ENCODE measurements around the gene SCAP.

DNA sequence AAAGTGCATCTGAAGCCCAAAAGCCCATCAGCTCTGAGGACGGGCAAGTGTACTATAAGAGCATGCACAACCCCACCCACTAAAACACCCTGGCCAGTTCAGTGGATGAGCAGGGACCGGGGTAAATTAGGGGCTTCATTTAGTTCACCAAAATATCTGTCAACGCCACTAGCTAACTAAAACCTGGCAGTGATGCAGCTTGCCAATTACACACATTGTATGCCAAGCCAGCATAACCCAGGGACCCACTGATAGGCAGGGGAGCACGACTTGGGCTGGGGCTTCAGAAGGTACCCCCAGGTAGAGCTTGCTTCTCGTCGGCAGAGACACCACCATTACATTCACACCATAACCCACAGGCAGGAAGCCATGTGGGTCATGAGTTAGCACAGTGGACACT lies 47.9 kb downstream of the SCAP start:
- TF ChIP-seq, protein P1, sequence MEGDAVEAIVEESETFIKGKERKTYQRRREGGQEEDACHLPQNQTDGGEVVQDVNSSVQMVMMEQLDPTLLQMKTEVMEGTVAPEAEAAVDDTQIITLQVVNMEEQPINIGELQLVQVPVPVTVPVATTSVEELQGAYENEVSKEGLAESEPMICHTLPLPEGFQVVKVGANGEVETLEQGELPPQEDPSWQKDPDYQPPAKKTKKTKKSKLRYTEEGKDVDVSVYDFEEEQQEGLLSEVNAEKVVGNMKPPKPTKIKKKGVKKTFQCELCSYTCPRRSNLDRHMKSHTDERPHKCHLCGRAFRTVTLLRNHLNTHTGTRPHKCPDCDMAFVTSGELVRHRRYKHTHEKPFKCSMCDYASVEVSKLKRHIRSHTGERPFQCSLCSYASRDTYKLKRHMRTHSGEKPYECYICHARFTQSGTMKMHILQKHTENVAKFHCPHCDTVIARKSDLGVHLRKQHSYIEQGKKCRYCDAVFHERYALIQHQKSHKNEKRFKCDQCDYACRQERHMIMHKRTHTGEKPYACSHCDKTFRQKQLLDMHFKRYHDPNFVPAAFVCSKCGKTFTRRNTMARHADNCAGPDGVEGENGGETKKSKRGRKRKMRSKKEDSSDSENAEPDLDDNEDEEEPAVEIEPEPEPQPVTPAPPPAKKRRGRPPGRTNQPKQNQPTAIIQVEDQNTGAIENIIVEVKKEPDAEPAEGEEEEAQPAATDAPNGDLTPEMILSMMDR (IDR thresholded peaks at IDR 0.05): no peak
- no peak for TF ChIP-seq POLR2A (IDR thresholded peaks at IDR 0.05)
